ENCODE data around the gene ANKHD1. TPM values are rescaled to one million over a fixed set of nuclear protein-coding genes. Genes with fewer than 3 reads are reported as not detected.

ANKHD1 gene
- total and polyA plus RNA-seq, 9 of the 15 experiments (the other 6 are each of a cell fraction or from before 2014, with no cell fraction given) = 38.9 to 138 (median 78.7) TPM

DNA sequence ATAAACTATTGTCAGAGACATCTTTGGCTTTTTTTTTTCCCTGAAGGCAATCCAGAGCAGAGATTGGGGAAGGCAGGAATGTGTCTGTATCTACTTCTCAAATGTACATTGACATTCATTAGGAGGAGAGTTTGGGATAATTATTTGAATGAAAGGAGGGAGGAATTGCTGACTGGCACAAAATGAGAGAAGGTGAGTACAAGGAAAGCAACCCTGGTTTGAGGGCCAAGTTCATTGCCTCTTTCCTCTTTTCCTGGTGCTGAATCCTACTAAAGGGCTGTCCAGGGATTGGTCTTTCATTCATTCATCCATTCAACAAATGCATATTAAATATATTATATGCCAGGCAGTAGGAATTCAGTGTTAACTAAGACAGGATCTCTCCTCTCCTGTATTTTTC is 18.8 kb upstream of the ANKHD1 start:
- Histone ChIP-seq H3K27ac (ENCODE audit: extremely low read depth, low read depth, low read length) (no peak overlapping the region), H3K27me3 (ENCODE audit: control insufficient read depth in 2 of 2, insufficient read depth in 2 of 2, low read length in 2 of 2) (no peaks in the 10 kb centered on the region), H3K79me2 (ENCODE audit: control insufficient read depth, insufficient read depth, low read length) (no peaks in the 10 kb centered on the region), H3K4me1 (replicated peaks in 1 of 2; ENCODE audit: control insufficient read depth in 2 of 2, insufficient read depth in 2 of 2, low read length in 2 of 2) (peaks cover 0 to 2% of the 10 kb centered on the region in 2 experiments; a peak in 1 of 5 replicates), H3K4me2 (ENCODE audit: insufficient read depth, low read length) (no peak overlapping the region), H3K9ac (ENCODE audit: insufficient read depth in 1 of 2, low read depth in 2 of 2, low read length in 2 of 2) (no peak overlapping the region), H3K9me1 (ENCODE audit: control insufficient read depth, insufficient read depth, low read length) (no peaks in the 10 kb centered on the region), H3K9me3 (replicated peaks; ENCODE audit: control insufficient read depth, insufficient read depth, low read depth, low read length) (no peaks in the 10 kb centered on the region), H2AFZ (ENCODE audit: low read depth, low read length) (no peak overlapping the region), H3K36me3 (ENCODE audit: control insufficient read depth, insufficient read depth, low read length) (no peaks in the 10 kb centered on the region), H4K20me1 (replicated peaks; ENCODE audit: control insufficient read depth, insufficient read depth, low read length) (no peaks in the 10 kb centered on the region), H3K4me3 (no peak overlapping the region)
- no TSS peak for BruUV-seq (replicated peaks)
- CTCF ChIA-PET (ENCODE audit: low intra/inter-chr PET ratio) = no interaction called here
- intact Hi-C loops (cut with micrococcal nuclease) = no loop called here
- in situ Hi-C loops (cut with MboI) = no loop called here
- no peak for DNase-seq (ENCODE audit: extremely low read depth in 1 of 4, low spot score in 3 of 4)
- FAIRE-seq = no peak
- no peak for ATAC-seq
- POLR2A ChIA-PET = interaction anchor here (1.5 kb wide), 1 partner anchor 10 kb away, joined by 5 read pairs; no protein-coding TSS in a partner anchor
- TF ChIP-seq MAFG (tag; conservative IDR thresholded peaks at IDR 0.05) = peak; percentile 64; the same call in 1 of the 2 replicates
- peak; percentile 76; the same call in 1 of the 2 replicates for TF ChIP-seq C11orf30 (IDR thresholded peaks at IDR 0.05; ENCODE audit: low read depth)
- no peak for TF ChIP-seq POLR2B (IDR thresholded peaks at IDR 0.05; ENCODE audit: low read depth, partially characterized antibody)
- TF ChIP-seq CBFA2T2 (conservative IDR thresholded peaks at IDR 0.05) = no peak
- no peak for TF ChIP-seq FOXK1 (CRISPR knock-in tag; IDR thresholded peaks at IDR 0.05; ENCODE audit: borderline replicate concordance)
- TF ChIP-seq, protein P1, sequence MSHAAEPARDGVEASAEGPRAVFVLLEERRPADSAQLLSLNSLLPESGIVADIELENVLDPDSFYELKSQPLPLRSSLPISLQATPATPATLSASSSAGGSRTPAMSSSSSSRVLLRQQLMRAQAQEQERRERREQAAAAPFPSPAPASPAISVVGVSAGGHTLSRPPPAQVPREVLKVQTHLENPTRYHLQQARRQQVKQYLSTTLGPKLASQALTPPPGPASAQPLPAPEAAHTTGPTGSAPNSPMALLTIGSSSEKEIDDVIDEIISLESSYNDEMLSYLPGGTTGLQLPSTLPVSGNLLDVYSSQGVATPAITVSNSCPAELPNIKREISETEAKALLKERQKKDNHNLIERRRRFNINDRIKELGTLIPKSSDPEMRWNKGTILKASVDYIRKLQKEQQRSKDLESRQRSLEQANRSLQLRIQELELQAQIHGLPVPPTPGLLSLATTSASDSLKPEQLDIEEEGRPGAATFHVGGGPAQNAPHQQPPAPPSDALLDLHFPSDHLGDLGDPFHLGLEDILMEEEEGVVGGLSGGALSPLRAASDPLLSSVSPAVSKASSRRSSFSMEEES (CRISPR knock-in tag; IDR thresholded peaks at IDR 0.05) = no peak
- no peak for TF ChIP-seq ZBED1 (IDR thresholded peaks at IDR 0.05)
- no peak for TF ChIP-seq ATF7 (IDR thresholded peaks at IDR 0.05)
- TF ChIP-seq ZNF316 (IDR thresholded peaks at IDR 0.05) = peak; percentile 89
- TF ChIP-seq MAFF (IDR thresholded peaks at IDR 0.05; ENCODE audit: low read length) = peak; percentile 66
- no peak for TF ChIP-seq BRF2 (IDR thresholded peaks at IDR 0.05; ENCODE audit: borderline replicate concordance, insufficient read depth, insufficient read length)
- TF ChIP-seq, protein P2, sequence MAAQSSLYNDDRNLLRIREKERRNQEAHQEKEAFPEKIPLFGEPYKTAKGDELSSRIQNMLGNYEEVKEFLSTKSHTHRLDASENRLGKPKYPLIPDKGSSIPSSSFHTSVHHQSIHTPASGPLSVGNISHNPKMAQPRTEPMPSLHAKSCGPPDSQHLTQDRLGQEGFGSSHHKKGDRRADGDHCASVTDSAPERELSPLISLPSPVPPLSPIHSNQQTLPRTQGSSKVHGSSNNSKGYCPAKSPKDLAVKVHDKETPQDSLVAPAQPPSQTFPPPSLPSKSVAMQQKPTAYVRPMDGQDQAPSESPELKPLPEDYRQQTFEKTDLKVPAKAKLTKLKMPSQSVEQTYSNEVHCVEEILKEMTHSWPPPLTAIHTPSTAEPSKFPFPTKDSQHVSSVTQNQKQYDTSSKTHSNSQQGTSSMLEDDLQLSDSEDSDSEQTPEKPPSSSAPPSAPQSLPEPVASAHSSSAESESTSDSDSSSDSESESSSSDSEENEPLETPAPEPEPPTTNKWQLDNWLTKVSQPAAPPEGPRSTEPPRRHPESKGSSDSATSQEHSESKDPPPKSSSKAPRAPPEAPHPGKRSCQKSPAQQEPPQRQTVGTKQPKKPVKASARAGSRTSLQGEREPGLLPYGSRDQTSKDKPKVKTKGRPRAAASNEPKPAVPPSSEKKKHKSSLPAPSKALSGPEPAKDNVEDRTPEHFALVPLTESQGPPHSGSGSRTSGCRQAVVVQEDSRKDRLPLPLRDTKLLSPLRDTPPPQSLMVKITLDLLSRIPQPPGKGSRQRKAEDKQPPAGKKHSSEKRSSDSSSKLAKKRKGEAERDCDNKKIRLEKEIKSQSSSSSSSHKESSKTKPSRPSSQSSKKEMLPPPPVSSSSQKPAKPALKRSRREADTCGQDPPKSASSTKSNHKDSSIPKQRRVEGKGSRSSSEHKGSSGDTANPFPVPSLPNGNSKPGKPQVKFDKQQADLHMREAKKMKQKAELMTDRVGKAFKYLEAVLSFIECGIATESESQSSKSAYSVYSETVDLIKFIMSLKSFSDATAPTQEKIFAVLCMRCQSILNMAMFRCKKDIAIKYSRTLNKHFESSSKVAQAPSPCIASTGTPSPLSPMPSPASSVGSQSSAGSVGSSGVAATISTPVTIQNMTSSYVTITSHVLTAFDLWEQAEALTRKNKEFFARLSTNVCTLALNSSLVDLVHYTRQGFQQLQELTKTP (IDR thresholded peaks at IDR 0.05; ENCODE audit: low read depth in 1 of 2, partially characterized antibody in 2 of 2) = no peak
